DND-41 (cell line): ENCODE measurements around the gene NRXN3.

ENCODE experiments used
- CTCF ChIP-seq: IDR thresholded peaks from 2 replicates; pipeline ENCODE4 v1.5.1; 2012; ENCODE audit warnings: borderline replicate concordance, low read length, moderate library complexity, mild to moderate bottlenecking; ENCODE audit not compliant: poor library complexity, severe bottlenecking; ENCODE audit errors: extremely low read depth
- EZH2 ChIP-seq: IDR thresholded peaks from 3 replicates; pipeline ENCODE4 v1.6.1; 2012; ENCODE audit warnings: borderline replicate concordance, low read depth, mild to moderate bottlenecking, moderate library complexity, low read length, inconsistent platforms; ENCODE audit not compliant: severe bottlenecking

DNA sequence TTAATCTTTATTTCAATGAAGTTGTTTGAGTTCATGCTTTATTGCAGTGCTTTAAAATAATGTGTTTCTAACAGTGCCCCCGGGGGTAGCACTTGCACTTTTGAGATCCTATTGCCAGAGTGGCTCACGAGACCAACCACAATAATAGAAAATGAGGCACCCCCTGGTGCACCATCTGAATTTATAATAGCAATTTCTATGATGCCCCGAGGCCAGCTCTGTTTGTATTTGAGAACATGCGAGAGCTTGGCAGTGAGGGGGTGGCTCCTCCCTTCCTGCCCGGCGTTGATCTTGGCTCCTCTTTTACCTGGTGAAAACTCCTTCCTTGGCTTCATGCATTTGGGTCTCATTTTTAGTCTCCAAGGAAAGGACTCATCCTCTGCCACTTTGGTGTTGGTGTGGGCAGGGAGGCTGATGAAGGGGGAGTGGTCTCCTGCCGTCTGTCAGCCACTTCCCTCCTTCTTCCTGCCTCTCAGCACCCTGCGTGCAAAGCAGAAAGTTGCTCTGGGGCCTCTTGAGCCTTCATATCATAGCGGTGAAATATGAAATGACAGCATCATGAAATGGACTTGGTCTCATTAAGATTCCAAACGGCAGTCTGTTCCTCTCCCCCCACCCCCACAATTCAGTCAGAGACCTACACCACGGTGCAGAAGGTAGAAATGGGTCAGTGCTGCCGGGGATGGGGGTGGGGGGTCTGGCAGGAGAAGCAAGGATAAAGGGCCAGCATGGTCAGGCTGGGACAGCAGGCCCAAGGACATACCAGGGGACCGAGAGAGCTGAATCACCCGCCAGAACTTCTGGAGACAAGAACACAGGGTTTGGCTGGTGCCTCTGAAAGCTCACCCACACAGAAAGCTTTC, 17.7 kb upstream of the NRXN3 start:
- TF ChIP-seq CTCF (no peak), EZH2 (no peak)
